CD4-positive, alpha-beta T cell treated with Interleukin-4 for 4 hours (primary cell): ENCODE data around the gene DPH1.
"Not testable (repeated sequence)": the region's sequence is repeated elsewhere in the genome, so short reads cannot be mapped to it uniquely, and the experiment has no call there.

ENCODE experiments used
- DNase-seq: peaks from one replicate; pipeline ENCODE4 v3.0.0-alpha.2; 2020

The DPH1 gene

GRCh38 chr17:2029911-2030778 is at the start of gene DPH1:
DPH1 (plus strand) TSS chr17:2030153; CDS start chr17:2030170, 17 bp downstream.
- DNase-seq: peak; percentile 83

GRCh38 chr17:1980665-1981250 is 49.2 kb upstream of the DPH1 start:
- DNase-seq: no peak

GRCh38 chr17:1982793-1983366 is 47.1 kb upstream of the DPH1 start:
- not testable (repeated sequence) for DNase-seq

GRCh38 chr17:1985093-1985492 is 44.9 kb upstream of the DPH1 start:
- no peak for DNase-seq

GRCh38 chr17:1985686-1986085 is 44.3 kb upstream of the DPH1 start:
- no peak for DNase-seq

GRCh38 chr17:1986783-1987451 is 43.0 kb upstream of the DPH1 start:
- DNase-seq: no peak

- DNase-seq: no peak
Observed at GRCh38 chr17:1989135-1989534, 40.8 kb upstream of the DPH1 start.

GRCh38 chr17:1992541-1992940 is 37.4 kb upstream of the DPH1 start:
- no peak for DNase-seq

GRCh38 chr17:1994707-1995106 is 35.2 kb upstream of the DPH1 start:
- DNase-seq: no peak

GRCh38 chr17:1995321-1995892 is 34.5 kb upstream of the DPH1 start:
- no peak for DNase-seq

- DNase-seq: no peak
Observed at GRCh38 chr17:1995907-1996799, 33.8 kb upstream of the DPH1 start.

GRCh38 chr17:1996800-1997288 is 33.1 kb upstream of the DPH1 start:
- DNase-seq: no peak

GRCh38 chr17:1997289-1997926 is 32.5 kb upstream of the DPH1 start:
- DNase-seq: no peak

GRCh38 chr17:1997927-1998742 is 31.8 kb upstream of the DPH1 start:
- no peak for DNase-seq

- no peak for DNase-seq
Observed at GRCh38 chr17:1999557-2000251, 30.2 kb upstream of the DPH1 start.

- DNase-seq: no peak
Observed at GRCh38 chr17:2002767-2003329, 27.1 kb upstream of the DPH1 start.

GRCh38 chr17:2003525-2003924 is 26.4 kb upstream of the DPH1 start:
- no peak for DNase-seq

- no peak for DNase-seq
Observed at GRCh38 chr17:2004435-2004952, 25.5 kb upstream of the DPH1 start.
